HG03066 (cell line): ENCODE measurements around the gene IPO11.
"Not testable (repeated sequence)": the region's sequence is repeated elsewhere in the genome, so short reads cannot be mapped to it uniquely, and the experiment has no call there.

Experiments
- ATAC-seq: cut with Tn5 transposase; IDR thresholded peaks from one replicate; pipeline ENCODE4 v1.9.1; 2021; ENCODE audit warnings: low read depth; ENCODE audit not compliant: unreplicated experiment

IPO11 gene

DNA sequence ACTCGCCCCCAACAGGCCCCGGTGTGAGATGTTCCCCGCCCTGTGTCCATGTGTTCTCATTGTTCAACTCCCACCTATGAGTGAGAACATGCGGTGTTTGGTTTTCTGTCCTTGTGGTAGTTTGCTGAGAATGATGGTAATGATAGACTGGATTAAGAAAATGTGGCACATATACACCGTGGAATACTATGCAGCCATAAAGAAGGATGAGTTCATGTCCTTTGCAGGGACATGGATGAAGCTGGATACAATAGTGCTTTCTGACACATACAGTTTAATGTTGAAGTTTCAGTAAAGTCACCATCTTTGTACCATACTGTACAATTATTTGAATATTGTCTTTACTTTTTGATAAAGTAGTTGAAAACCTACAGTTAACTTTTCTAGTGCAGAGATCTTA lies 96.2 kb downstream of the IPO11 start:
- ATAC-seq, result not testable (repeated sequence)

DNA sequence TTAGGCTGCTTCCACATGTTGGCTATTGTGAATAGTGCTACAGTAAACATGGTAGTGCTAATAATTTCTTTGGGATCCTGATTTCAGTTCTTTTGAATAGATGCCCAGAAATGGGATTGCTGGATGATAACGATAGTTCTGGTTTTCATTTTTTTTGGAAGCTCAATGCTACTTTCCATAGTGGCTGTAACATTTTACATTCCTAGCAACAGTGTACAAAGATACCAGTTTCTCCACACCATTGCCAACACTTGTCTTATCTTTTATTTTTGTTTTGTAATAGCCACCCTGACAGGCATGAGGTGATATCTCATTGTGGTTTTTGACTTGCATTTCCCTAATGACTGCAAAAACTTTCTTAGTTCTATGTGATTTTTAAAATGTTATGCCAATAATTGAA lies 97.2 kb downstream of the IPO11 start:
- no peak for ATAC-seq

DNA sequence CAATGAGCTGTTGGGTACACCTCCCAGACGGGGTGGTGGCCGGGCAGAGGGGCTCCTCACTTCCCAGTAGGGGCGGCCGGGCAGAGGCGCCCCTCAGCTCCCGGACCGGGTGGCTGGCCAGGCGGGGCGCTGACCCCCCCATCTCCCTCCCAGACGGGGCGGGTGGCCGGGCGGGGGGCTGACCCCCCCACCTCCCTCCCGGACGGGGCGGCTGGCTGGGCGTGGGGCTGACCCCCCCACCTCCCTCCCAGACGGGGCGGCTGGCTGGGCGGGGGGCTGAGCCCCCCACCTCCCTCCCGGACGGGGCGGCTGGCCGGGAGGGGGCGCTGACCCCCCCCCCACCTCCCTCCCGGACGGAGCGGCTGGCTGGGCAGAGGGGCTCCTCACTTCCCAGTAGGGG lies 100.5 kb downstream of the IPO11 start:
- ATAC-seq, result not testable (repeated sequence)

DNA sequence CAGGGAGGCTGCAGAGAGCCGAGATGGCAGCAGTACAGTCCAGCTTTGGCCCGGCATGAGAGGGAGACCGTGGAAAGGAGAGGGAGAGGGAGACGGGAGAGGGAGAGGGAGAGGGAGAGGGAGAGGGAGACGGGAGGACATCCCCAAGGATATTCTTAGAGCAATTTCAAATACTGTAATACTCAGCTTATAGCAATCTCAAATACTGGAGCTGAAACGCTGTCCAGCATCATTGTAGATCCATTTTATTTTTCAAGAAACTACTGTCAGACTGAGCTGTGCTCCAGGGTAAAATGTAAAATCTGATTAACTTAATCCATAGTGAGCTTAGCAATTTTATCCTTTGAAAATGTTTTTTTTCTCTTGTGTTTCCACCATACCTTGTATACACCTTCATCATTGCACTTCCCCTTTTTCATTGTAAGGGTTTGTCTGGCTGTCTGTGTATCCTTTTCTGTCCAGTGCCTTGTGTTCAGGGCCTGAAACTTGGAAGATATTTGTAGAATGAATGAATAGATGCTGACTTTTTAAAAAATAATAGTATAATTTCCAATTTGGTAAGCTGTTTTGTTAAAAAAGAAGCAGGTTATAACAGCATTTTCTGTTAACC lies 102.1 kb downstream of the IPO11 start:
- ATAC-seq, result no peak

DNA sequence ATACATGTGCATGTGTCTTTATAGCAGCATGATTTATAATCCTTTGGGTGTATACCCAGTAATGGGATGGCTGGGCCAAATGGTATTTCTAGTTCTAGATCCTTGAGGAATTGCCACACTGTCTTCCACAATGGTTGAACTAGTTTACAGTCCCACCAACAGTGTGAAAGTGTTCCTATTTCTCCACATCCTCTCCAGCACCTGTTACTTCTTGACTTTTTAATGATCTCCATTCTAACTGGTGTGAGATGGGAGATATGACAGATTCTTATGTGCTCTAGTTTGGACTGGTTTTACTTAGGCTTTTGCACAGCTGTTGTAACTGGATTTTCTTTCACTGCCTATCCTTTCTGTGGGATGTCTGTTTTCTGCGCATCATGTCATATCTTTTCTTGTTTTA lies 108.2 kb downstream of the IPO11 start:
- ATAC-seq, result not testable (repeated sequence)

DNA sequence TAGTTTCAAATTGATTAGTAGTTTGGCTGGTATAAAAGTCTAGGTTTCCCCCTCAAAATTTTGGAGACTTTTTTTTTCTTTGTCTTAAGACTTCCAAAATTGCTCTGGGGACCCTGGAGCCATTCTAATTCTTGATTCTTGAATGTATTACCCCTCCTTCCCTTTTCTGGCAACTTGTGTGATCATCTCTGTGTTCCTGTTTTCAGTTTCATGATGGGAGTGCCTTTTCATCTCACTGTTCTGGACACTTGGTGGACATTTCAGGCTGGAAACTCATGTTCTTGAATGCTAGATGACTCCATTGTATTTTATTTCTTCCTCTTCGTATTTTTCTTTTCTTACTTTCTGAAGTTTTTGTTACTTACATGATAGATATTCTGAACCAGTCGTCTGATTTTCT lies 108.8 kb downstream of the IPO11 start:
- no peak for ATAC-seq

DNA sequence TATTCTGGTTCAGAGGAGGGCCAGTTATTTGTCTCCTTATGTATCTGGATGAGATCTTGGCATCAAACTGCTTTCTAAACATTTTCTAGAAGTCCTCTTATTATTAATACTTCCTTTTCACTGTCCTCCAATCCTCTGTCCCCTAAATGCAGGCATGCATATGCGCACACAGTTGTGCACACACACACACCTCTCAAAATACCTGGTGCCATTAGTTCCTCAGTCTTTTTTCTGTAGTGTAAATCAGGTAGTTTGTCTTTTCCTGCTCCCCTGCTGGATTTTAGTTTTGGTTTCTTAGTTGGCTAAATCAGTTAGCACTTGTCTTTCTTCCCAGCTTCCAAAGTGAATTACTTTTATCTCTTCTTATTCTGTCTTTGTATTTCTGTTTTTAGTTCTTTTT lies 110.2 kb downstream of the IPO11 start:
- no peak for ATAC-seq

DNA sequence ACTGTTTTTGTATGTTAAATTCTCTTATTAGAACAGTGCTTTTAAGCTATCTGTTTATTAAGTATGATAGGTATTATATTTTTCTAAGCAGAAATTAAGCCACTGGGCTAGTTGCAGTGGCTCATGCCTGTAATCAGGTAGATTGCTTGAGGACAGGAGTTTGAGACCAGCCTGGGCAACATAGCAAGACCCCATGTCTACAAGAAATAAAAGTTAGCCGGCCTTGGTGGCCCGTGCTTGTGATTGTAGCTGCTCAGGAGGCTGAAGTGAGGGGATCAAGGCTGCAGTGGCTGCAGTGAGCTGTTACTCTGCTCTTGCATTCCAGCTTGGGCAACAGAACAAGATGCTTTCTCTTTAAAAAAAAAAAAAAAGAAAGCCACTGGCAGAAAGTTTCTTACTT lies 121.0 kb downstream of the IPO11 start:
- no peak for ATAC-seq

DNA sequence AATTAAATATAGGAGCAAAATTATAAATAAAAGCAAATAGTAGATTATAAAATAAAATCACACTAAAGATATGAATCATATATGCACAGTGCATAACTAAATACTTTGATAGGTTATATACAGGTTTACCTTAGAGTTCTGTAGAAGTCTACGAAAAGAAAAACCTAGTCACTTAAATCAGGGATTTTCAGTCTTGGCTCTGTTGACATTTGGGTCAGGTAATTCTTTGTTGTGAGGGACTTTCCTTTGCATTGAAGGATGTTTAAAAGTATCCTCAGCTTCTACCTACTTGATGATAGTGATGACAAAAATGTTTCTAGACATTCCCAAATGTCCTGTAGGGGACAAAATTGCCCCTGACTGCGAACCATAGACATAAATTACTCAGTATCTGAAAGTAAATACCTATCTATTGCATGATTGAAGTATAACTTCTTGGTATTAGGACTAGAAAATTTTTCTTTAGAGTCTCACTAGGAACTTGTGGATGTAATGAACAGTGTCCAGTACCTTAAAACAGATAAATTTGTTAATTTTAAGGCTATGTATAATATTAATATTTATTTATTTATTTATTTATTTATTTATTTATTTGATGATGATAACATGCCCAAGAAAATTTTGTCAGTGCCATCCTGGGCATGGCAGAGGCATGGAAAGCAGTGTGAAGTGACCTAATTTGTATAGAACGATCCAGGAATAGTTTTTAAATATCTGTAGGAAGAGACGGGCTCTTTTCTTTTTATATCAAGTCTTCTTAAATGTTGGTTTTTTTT lies 122.1 kb downstream of the IPO11 start:
- ATAC-seq, result no peak

DNA sequence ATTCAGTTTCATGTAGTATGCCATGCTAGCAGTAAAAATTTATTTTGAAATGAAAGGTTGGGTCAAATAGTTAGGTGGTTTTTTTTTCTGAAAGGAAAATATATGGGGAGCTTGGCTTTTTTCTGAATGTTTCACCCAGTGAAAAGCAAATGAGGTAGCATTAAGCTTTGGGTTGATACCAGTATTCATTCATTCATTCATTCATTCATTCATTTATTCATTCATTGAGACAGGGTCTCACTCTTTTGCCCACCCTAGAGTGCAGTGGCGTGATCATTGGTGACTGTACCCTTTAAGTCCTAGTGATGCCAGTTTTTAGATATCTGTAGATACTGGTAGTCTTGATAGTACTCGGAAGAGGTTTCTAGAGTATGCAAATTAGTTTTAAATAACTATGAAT lies 123.7 kb downstream of the IPO11 start:
- no peak for ATAC-seq

DNA sequence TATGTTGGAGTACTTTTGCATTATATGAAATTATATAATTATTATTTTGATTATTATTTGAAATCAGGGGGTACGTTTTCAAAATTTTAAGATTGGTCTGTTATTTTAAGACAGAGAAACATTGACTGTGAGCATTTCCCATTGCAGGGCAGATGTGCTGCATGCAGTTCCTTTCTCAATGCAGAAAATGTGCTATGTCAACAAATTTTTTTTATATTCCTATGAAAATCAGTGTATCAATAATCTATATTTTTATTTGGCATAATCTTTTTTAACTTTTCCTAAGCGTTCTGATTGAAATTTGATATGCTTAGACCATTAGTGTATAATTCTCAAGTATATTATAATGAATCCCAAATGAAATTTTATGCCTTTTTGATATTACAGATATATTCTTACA lies 124.2 kb downstream of the IPO11 start:
- ATAC-seq, result no peak

DNA sequence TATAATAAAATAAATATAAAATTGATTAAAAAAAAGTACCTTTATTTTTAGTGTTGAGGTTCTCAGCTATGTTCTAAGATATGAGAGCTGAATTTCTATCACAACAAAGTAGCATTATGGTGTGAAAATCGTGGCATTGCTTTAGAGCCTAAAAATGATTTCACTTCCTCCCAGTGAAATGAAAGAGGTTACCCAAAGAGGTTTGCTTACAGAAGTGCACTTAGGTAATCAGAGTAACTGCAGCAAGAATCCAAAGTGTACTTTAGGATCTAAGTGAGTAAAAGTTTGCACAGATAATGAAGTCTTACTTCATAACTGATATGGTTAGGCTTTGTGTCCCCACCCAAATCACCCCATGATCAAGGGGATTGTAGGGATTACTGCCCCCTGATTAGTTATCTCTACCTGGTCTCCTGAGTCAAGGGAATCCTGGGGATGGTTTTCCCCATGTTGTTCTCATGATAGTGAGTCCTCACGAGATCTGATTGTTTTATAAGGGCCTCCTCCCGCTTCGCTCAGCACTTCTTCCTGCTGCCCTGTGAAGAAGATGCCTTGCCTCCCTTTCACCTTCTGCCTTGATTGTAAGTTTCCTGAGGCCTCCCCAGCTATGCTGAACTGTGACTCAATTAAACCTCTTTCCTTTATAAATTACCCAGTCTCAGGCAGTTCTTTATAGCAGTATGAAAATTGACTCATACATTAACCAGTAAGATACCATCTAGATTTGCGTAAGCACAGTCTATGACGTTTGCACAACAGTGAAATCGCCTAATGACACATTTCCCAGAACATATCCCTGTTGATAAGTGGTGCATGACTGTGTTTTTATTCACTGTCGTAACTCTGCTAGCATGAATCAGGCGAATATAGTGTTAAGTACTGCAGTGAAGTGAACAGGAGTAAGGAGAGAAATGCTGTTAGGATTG lies 125.7 kb downstream of the IPO11 start:
- ATAC-seq, result no peak

DNA sequence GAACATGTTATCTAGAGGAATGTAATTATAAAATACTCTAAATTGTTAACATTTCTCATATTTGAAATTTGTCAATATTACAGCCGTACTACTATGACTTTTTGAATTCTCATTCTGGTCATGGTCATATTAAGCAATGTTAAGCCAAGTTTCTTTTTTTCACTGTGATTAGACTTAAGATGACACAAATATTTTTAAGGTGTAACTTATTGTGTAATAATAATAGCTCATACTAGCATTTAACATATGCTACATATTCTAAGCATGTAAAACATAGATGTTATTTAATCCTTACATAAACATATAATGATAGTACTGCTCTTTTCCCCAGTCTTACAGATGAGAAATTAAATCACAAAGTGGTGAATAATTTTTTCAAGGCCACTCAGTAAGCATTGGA lies 130.2 kb downstream of the IPO11 start:
- no peak for ATAC-seq

DNA sequence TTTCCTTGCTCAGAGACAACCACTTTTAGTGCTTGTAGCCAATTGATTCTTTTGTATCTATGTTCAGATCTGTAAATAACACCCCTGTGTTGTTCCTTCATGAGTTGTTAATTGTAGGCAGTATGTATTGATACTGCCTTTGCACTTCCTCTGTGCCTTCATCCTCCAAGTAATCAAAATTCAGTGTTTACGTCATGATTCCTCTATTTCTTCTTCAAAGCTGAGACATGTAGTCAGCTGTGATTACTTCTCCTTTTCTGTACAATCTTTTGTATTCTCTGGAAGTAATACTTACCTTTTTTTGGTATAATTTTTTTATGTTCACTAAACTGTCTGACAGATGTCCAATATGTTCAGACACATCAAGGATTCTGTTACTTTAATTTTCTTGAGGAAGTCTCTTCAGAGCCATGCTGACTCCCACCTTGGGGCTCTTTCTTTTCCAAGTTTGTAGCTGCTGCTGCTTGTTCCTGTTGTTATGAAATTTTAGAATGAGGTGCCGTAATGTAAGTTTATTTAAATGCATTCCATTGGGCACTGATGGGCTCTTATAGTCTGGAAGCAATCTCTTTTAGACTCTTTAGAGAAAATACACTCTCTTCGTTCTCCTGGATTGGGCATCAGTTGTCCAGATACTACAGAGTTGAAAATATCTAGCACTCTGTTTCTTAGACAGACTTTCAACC lies 135.5 kb downstream of the IPO11 start:
- ATAC-seq, result no peak

DNA sequence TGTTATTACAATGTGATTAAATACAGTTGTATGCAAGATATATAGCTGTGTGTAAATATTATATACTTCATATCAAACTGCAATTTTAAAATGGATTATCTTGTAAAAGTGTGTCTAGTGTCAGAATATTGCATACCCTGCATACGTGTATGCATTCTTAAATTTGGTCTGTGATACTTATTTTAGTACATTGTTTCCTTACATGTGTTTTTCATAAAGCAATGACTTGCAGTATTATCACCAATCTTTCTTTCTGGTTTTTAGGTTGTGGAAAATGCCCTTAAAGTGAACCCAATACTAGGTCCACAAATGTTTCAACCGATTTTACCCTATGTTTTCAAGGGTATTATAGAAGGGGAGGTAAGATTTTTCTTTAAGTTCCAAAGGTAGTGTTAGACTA lies 137.5 kb downstream of the IPO11 start:
- no peak for ATAC-seq

DNA sequence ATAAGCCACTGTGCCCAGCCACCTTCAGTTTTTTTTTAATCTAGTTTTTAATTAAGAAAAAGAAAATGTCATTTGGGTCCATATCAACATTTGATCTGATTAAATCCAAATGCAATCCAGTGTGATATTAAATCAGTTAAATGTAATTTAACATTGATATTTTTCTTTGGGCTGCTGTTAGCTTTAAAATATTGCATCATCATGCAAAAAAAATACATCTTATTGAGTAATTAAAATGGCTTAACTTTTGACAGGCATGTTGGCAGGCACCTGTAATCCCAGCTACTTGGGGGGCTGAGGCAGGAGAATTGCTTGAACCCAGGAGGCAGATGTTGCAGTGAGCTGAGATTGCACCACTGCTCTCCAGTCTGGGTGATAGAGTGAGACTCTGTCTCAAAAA lies 143.4 kb downstream of the IPO11 start:
- no peak for ATAC-seq

DNA sequence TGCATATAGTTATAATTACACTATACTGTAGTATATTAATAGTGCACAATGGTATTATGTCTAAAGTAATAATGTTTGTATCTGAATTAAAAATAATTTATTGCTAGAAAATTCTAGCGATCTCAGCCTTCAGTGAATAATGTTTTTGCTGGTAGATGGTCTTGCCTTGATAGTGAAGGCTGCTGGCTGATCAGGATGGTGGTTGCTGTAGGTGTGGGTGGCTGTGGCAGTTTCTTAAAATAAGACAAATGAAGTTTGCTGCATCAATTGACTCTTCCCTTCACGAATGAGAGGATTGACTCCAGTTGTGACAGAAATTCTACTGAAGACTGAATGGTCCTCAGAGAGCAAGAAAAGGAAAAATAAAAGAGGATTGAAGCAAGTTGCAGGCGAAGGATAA lies 146.4 kb downstream of the IPO11 start:
- ATAC-seq, result no peak

DNA sequence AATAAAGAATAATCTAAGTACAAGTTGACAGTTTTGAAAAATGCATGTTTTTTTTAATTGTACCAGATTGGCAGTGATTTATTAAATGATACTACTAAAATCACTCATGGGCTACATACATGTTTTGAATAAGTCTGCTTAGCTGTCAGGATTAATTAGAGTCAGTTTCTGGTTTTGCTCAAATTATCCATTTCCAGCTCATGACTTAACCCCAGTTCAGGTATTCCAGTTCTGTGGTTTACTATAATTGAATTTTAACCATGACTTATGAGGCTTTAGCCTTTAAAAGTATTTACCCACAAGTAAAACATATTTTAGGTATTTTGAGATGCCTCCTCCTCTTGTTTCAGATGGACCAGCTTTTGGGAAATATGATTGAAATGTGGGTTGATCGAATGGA lies 148.2 kb downstream of the IPO11 start:
- ATAC-seq, result no peak

DNA sequence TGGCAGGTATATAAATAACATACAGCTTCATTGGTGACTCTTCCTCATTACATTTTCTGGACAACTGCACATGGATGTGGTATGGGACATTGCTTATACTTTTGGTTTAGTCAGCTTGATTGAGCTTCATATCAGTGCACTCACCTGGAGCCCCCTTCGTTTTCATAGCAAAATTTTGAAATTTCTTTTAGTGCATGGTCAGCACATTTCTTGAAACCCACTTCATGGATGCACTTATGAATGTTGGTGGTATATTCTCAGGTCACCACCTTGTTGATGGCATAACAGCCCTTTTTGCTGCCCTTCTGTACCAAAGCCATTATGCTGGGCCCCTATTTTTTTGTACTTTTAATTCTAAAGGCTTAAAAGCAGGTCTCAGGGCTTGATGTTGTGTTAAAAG lies 149.3 kb downstream of the IPO11 start:
- no peak for ATAC-seq

DNA sequence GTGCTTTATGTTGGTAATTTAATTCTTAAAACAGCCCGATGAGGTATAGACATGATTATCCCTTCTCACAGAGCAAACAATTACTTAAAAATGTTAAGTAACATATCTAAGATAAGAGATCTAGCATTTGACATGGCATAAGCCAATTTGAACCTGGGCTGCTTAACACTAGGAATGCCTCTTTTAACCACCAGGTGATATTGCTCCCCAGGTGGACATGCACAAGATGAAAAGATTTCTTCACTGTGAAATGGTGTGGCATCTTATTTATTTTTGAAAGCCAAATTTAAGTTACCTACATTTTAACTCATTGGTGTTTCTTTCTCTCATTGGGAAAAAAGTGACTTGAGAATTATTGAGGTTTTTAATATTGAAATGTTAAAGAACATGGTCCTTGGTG lies 150.3 kb downstream of the IPO11 start:
- no peak for ATAC-seq

DNA sequence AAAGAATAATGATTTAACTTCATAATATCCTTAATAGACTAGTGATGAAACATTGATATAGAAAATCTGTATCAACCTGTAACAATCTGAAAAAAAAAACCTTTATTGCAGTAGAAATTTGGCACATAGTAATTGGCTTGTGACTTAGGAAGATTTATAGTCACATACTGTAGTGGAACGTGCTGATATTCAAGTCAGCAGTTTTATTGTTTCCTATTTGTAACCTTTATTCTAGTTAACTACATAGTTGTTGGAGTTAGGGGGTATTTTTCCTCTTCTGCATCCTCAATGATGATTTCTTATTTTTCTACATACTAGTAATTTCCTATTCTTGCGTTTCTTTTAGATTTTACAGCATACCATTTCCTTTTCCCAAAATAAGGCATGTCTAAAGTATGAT lies 151.5 kb downstream of the IPO11 start:
- ATAC-seq, result no peak
